ENCODE measurements around the gene SLC4A11. TPM values are rescaled to one million over a fixed set of nuclear protein-coding genes. Genes with fewer than 3 reads are reported as not detected.
"Not testable (repeated sequence)": the region's sequence is repeated elsewhere in the genome, so short reads cannot be mapped to it uniquely, and the experiment has no call there.

The SLC4A11 gene
- total RNA-seq, 2 experiments from 2014 or later: 0.08 to 0.60 TPM

- ATAC-seq (ENCODE audit: poor library complexity) (no peak), DNase-seq (no peak)
- intact Hi-C loops (cut with DNase I, micrococcal nuclease): no loop called here
- CTCF ChIA-PET: no interaction called here
- H3K36me3 Mint-ChIP-seq (ENCODE audit: low read depth): peaks cover 40% of the 10 kb centered on the region
- no peak overlapping the region for H3K4me3 Mint-ChIP-seq
- H3K4me1 Mint-ChIP-seq (ENCODE audit: low read depth): no peaks in the 10 kb centered on the region
- Histone ChIP-seq H3K27ac (ENCODE audit: low read depth in 1 of 2, low read length in 2 of 2) (no peak overlapping the region), H3K4me1 (ENCODE audit: insufficient read depth, low read length) (no peaks in the 10 kb centered on the region), H3K9me3 (ENCODE audit: control insufficient read depth in 1 of 2, insufficient read depth in 1 of 2, low read length in 2 of 2) (no peaks in the 10 kb centered on the region), H3K36me3 (ENCODE audit: insufficient read depth, low read length) (peaks cover 49% of the 10 kb centered on the region), H3K27me3 (ENCODE audit: control insufficient read depth in 1 of 2, insufficient read depth in 2 of 2, low read length in 2 of 2) (no peaks in the 10 kb centered on the region), H3K4me3 (ENCODE audit: low read length) (no peak overlapping the region)
- H3K27ac Mint-ChIP-seq: no peak overlapping the region
- H3K27me3 Mint-ChIP-seq: no peaks in the 10 kb centered on the region
- no peak for TF ChIP-seq CTCF (IDR thresholded peaks at IDR 0.05)
- POLR2A ChIA-PET: interaction anchor here (1.4 kb wide), 1 partner anchor 15 kb away, joined by 3 read pairs; no protein-coding TSS in a partner anchor
- no peaks in the 10 kb centered on the region for H3K9me3 Mint-ChIP-seq
Measured at GRCh38 chr20:3188823-3189413, 50.1 kb downstream of the SLC4A11 start.

GRCh38 chr20:3187861-3188260 is 51.1 kb downstream of the SLC4A11 start:
- H3K27me3 Mint-ChIP-seq; H3K4me1 ChIP-seq (ENCODE audit: insufficient read depth, low read length); H3K27ac Mint-ChIP-seq; intact Hi-C loops (cut with DNase I, micrococcal nuclease); H3K4me1 Mint-ChIP-seq (ENCODE audit: low read depth); H3K4me3 ChIP-seq (ENCODE audit: low read length); CTCF ChIA-PET; ATAC-seq (ENCODE audit: poor library complexity); H3K4me3 Mint-ChIP-seq; H3K27ac ChIP-seq (ENCODE audit: low read depth in 1 of 2, low read length in 2 of 2); DNase-seq; H3K9me3 ChIP-seq (ENCODE audit: control insufficient read depth in 1 of 2, insufficient read depth in 1 of 2, low read length in 2 of 2); H3K27me3 ChIP-seq (ENCODE audit: control insufficient read depth in 1 of 2, insufficient read depth in 2 of 2, low read length in 2 of 2); H3K9me3 Mint-ChIP-seq: not testable (repeated sequence)
- POLR2A ChIA-PET: interaction anchor here (1.4 kb wide), 1 partner anchor 16 kb away, joined by 3 read pairs; no protein-coding TSS in a partner anchor
- H3K36me3 Mint-ChIP-seq (ENCODE audit: low read depth): peaks cover 30% of the 10 kb centered on the region
- H3K36me3 ChIP-seq (ENCODE audit: insufficient read depth, low read length): peaks cover 40% of the 10 kb centered on the region

- Histone ChIP-seq H3K9me3 (ENCODE audit: control insufficient read depth in 1 of 2, insufficient read depth in 1 of 2, low read length in 2 of 2) (no peaks in the 10 kb centered on the region), H3K36me3 (ENCODE audit: insufficient read depth, low read length) (peaks cover 4% of the 10 kb centered on the region), H3K27me3 (ENCODE audit: control insufficient read depth in 1 of 2, insufficient read depth in 2 of 2, low read length in 2 of 2) (no peaks in the 10 kb centered on the region), H3K4me3 (ENCODE audit: low read length) (no peak overlapping the region), H3K4me1 (ENCODE audit: insufficient read depth, low read length) (no peaks in the 10 kb centered on the region), H3K27ac (ENCODE audit: low read depth in 1 of 2, low read length in 2 of 2) (no peak overlapping the region)
- no peaks in the 10 kb centered on the region for H3K4me1 Mint-ChIP-seq (ENCODE audit: low read depth)
- TF ChIP-seq CTCF (IDR thresholded peaks at IDR 0.05): no peak
- no peaks in the 10 kb centered on the region for H3K27me3 Mint-ChIP-seq
- H3K9me3 Mint-ChIP-seq: no peaks in the 10 kb centered on the region
- ATAC-seq (ENCODE audit: poor library complexity): no peak
- H3K36me3 Mint-ChIP-seq (ENCODE audit: low read depth): no peaks in the 10 kb centered on the region
- H3K27ac Mint-ChIP-seq: no peak overlapping the region
- POLR2A ChIA-PET: interaction anchor here (1.2 kb wide), 1 partner anchor 19 kb away, joined by 4 read pairs; no protein-coding TSS in a partner anchor
- H3K4me3 Mint-ChIP-seq: no peak overlapping the region
- intact Hi-C loops (cut with DNase I, micrococcal nuclease): no loop called here
- CTCF ChIA-PET: interaction anchor here (1.0 to 1.3 kb wide), 3 partner anchors 13 to 35 kb away, joined by 3 to 4 read pairs (median 4); no protein-coding TSS in a partner anchor
- DNase-seq: no peak
Measured at GRCh38 chr20:3183896-3184612, 54.9 kb downstream of the SLC4A11 start.

- H3K4me1 Mint-ChIP-seq (ENCODE audit: low read depth); H3K27me3 ChIP-seq (ENCODE audit: control insufficient read depth in 1 of 2, insufficient read depth in 2 of 2, low read length in 2 of 2); intact Hi-C loops (cut with DNase I, micrococcal nuclease); H3K4me3 ChIP-seq (ENCODE audit: low read length); H3K36me3 ChIP-seq (ENCODE audit: insufficient read depth, low read length); H3K4me3 Mint-ChIP-seq; H3K27me3 Mint-ChIP-seq; DNase-seq; H3K27ac Mint-ChIP-seq; ATAC-seq (ENCODE audit: poor library complexity); H3K36me3 Mint-ChIP-seq (ENCODE audit: low read depth); H3K4me1 ChIP-seq (ENCODE audit: insufficient read depth, low read length); H3K9me3 Mint-ChIP-seq; POLR2A ChIA-PET; H3K27ac ChIP-seq (ENCODE audit: low read depth in 1 of 2, low read length in 2 of 2); H3K9me3 ChIP-seq (ENCODE audit: control insufficient read depth in 1 of 2, insufficient read depth in 1 of 2, low read length in 2 of 2): not testable (repeated sequence)
- CTCF ChIA-PET: interaction anchor here (0.7 kb wide), 1 partner anchor 37 kb away, joined by 3 read pairs; no protein-coding TSS in a partner anchor
Measured at GRCh38 chr20:3182429-3182828, 56.6 kb downstream of the SLC4A11 start.

All from CD4-positive, alpha-beta T cell (primary cell).